Lower leg skin (tissue), 4 donors: Measurements from ENCODE around the gene VPS13A. TPM values are rescaled to one million over a fixed set of nuclear protein-coding genes. Genes with fewer than 3 reads are reported as not detected.

Source experiments
- DNase-seq, 2 donors: peaks; one replicate each; pipeline ENCODE4 v3.0.0-alpha.2; 2019; ENCODE audit warnings: low spot score in 2 of 2
- H3K4me3 ChIP-seq: fragments of 200-600 bp; sonication (generic); 2 replicates; pipeline ENCODE4 v1.5.1; 2017; ENCODE audit warnings: mild to moderate bottlenecking, low read depth; ENCODE audit not compliant: poor library complexity, severe bottlenecking
- POLR2A ChIP-seq, 2 donors: fragments of 450-650 bp; IDR thresholded peaks; one replicate each; pipeline ENCODE4 v1.6.1; 2016 to 2017; ENCODE audit warnings: antibody characterized with exemption in 2 of 2, mild to moderate bottlenecking in 1 of 2, moderate library complexity in 1 of 2
- WGBS, 2 donors: methylation state at CpG; one replicate each; pipeline ENCODE4 v1.1.5; 2018; 5-methylcytosine and 5-hydroxymethylcytosine counted together
- intact Hi-C: fragments of 100-400 bp; cut with DNase I; formaldehyde crosslinking; loops from one replicate; pipeline ENCODE4 v1.15.0; 2023; ENCODE audit warnings: low total_unique reads
- total RNA-seq, 4 donors: library from RNA; depleted of rRNA; stranded (reverse); fragments of >200 nt; gene quantifications; one replicate each; pipeline ENCODE4 v1.1.0, GENCODE V29; 2016
- TF ChIP-seq, protein P1 (sequence below), 3 donors: fragments of 450-650 bp; IDR thresholded peaks; one replicate each; pipeline ENCODE4 v1.5.1; 2016; ENCODE audit warnings: antibody characterized with exemption in 3 of 3, mild to moderate bottlenecking in 3 of 3, moderate library complexity in 2 of 3

Gene VPS13A
- total RNA-seq, 4 donors from 2014 or later = 27.0 to 48.1 (median 32.5) TPM

DNA sequence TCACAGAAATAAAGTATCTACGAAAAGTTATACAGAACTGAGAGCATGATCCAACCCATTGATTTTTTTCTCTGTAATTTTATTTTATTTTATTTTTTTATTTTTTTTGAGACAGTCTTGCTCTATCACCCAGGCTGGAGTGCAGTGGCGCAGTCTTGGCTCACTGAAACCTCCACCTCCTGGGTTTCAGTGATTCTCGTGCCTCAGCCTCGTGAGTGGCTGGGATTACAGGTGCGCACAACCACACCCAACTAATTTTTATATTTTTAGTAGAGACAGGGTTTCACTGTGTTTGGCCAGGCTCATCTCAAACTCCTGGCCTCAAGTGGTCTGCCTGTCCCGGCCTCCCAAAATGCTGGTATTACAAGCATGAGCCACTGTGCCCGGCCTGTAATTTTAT is 107.3 kb downstream of the VPS13A start:
- intact Hi-C loops = no loop called here
- 96% methylated on average over 7 of the region's 7 CpGs for WGBS, 2 donors
- H3K4me3 ChIP-seq = no peak overlapping the region
- no peak for DNase-seq
- TF ChIP-seq, protein P1, sequence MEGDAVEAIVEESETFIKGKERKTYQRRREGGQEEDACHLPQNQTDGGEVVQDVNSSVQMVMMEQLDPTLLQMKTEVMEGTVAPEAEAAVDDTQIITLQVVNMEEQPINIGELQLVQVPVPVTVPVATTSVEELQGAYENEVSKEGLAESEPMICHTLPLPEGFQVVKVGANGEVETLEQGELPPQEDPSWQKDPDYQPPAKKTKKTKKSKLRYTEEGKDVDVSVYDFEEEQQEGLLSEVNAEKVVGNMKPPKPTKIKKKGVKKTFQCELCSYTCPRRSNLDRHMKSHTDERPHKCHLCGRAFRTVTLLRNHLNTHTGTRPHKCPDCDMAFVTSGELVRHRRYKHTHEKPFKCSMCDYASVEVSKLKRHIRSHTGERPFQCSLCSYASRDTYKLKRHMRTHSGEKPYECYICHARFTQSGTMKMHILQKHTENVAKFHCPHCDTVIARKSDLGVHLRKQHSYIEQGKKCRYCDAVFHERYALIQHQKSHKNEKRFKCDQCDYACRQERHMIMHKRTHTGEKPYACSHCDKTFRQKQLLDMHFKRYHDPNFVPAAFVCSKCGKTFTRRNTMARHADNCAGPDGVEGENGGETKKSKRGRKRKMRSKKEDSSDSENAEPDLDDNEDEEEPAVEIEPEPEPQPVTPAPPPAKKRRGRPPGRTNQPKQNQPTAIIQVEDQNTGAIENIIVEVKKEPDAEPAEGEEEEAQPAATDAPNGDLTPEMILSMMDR (IDR thresholded peaks at IDR 0.05) = no peak
- TF ChIP-seq POLR2A (IDR thresholded peaks at IDR 0.05) = no peak

DNA sequence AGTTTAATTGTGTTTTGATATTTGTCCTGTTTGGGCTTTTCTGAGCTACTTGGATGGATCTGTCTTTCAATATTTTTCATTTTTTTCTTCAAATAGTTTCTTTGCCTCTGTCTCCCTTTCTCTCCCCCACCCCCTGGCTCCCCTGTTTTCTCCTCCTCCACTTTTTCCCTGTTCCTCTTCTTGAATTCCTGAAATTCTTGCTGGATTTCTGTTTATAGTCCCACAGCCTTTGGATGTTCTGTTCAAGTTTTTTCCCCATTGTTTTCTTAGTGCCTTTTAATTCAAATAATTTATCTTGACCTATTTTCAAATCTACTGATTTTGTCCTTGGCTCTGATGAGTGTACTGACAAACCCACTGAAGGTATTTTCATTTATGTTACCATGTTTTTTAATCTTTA is 113.0 kb downstream of the VPS13A start:
- TF ChIP-seq POLR2A (IDR thresholded peaks at IDR 0.05) = no peak
- no peak overlapping the region for H3K4me3 ChIP-seq
- intact Hi-C loops = no loop called here
- no peak for DNase-seq

DNA sequence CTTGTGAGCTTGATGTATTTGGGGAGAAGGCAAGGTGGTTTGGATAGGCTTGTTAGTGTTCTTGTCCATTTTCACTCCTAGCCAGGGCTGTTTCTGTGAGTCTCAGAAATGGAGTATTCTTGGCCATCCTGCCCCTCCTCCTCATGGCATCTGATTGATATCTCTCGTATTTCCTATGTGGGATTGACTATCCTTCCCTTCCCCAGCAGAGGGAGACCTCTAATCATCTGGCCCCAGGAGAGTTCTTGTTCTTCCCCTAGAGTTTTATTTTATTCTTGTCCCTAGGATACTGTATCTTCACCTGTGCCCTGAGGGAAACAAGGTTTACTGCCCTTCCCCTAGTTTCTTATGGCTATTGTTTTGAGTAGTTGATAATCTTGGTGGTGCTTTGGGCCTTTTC is 114.4 kb downstream of the VPS13A start:
- TF ChIP-seq, protein P1 (IDR thresholded peaks at IDR 0.05) = no peak
- no peak for TF ChIP-seq POLR2A (IDR thresholded peaks at IDR 0.05)
- intact Hi-C loops = no loop called here
- 52 to 69% methylated on average over 1 of the region's 1 CpG for WGBS, 2 donors

DNA sequence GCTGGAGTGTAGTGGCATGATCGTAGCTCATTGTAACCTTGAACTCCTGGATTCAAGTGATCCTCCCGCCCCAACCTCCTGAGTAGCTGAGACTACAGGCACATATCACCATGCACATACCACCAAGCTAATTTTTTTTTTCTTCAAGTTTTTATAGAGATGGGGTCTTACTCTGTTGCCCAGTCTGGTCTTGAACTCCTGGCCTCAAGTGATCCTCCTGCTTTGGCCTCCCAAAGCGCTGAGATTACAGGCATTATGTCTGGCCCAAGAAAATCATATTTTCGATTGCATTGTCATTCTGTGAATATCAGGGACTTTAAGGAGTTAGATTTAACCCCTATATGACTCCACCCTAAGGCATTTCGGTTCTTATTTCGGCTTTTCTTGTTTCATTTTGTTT is 116.6 kb downstream of the VPS13A start:
- intact Hi-C loops = no loop called here
- DNase-seq = no peak
- TF ChIP-seq, protein P1 (IDR thresholded peaks at IDR 0.05) = no peak
- no peak for TF ChIP-seq POLR2A (IDR thresholded peaks at IDR 0.05)
- WGBS, 2 donors = 96 to 97% methylated on average over 6 of the region's 6 CpGs
- no peak overlapping the region for H3K4me3 ChIP-seq

More for the DNA sequence above, 114.4 kb downstream of the VPS13A start:
- DNase-seq = no peak
- no peak overlapping the region for H3K4me3 ChIP-seq

DNA sequence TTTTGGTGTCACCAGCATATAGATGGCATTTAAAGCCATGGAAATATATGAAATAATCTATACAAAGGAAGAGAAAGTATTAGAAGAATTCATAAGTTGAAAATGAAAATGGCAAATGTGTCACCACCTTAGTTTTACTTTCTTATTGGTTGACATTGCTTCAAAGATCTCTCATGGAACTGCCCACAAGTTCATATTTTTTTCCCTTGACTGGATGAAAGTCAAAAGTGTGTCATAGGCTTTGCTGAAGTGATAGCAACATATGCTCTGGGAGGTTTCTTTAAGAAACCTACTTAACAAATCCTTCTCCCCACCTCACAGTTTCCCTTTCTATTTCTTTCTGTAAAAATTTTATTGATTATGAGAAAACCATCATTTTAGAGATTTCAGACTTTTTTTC is 127.2 kb downstream of the VPS13A start:
- TF ChIP-seq, protein P1 (IDR thresholded peaks at IDR 0.05) = no peak
- no peak for TF ChIP-seq POLR2A (IDR thresholded peaks at IDR 0.05)
- no peak overlapping the region for H3K4me3 ChIP-seq
- DNase-seq = no peak
- intact Hi-C loops = no loop called here

DNA sequence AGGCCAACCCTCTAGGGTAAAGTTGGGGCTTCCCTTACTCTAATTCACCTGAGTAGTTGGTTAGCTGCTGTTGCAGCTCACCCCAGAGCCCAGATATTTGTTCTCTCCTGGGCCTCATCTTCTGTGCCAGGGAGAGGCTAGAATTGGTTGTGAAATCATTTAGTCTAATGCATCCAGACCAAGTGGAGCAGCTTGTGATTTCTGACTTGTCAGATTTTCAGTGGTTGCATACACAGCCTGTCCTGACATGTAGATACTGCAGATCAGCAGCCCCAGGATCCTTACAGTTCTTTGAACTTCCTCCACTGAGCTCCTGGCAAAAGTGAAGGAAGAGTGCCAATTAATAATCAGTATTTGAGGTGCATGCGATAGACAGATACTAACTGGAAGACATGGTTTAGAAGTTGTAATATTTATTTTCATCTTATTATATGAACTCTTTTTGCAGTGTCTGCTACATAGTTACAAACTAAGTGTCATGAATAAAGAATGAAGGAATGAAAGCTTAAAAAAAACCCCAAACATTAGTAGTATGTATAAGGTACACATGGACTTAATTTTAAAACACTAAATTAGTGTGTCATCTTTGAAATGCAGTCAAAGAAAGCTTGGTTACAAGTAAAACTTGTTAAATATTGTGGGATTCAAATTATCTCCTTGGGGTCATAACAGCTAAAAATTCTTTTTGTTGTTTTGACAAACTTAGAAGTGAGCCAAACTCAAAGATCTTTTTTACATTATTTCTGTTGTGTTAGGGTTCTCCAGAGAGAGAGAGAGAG is 128.5 kb downstream of the VPS13A start:
- intact Hi-C loops = no loop called here
- WGBS, 2 donors = 41 to 49% methylated on average over 1 of the region's 1 CpG
- no peak for TF ChIP-seq POLR2A (IDR thresholded peaks at IDR 0.05)
- TF ChIP-seq, protein P1 (IDR thresholded peaks at IDR 0.05) = no peak
- no peak overlapping the region for H3K4me3 ChIP-seq
- peak in 1 of 2 donors; percentile 17 for DNase-seq
